WTC11 (cell line): ENCODE measurements around the gene ZSCAN2.

Experiments used
- CTCF ChIP-seq: fragments of 200-600 bp; IDR thresholded peaks from 2 replicates; pipeline ENCODE4 v1.8.0; 2022; ENCODE audit warnings: antibody characterized with exemption
- ELF4 ChIP-seq: sonication (generic); formaldehyde crosslinking; IDR thresholded peaks from 2 replicates; pipeline ENCODE4 v1.8.1; 2022; ENCODE audit warnings: low read depth, mild to moderate bottlenecking, moderate library complexity, missing genetic modification reagents
- GABPB1 ChIP-seq: sonication (generic); formaldehyde crosslinking; IDR thresholded peaks from 2 replicates; pipeline ENCODE4 v1.8.1; 2023; ENCODE audit warnings: mild to moderate bottlenecking, missing genetic modification reagents
- GTF2I ChIP-seq: fragments of 250-450 bp; sonication (Bioruptor Pico); conservative IDR thresholded peaks from 2 replicates; pipeline ENCODE4 v1.4.0; 2021; ENCODE audit warnings: mild to moderate bottlenecking
- KAT7 ChIP-seq: sonication (generic); formaldehyde crosslinking; IDR thresholded peaks from 2 replicates; pipeline ENCODE4 v1.8.1; 2023; ENCODE audit warnings: missing genetic modification reagents, mild to moderate bottlenecking, borderline replicate concordance
- NR1H2 ChIP-seq: sonication (generic); formaldehyde crosslinking; IDR thresholded peaks from 2 replicates; pipeline ENCODE4 v1.9.0; 2021; ENCODE audit warnings: mild to moderate bottlenecking, moderate library complexity, missing genetic modification reagents
- ZNF138 ChIP-seq: sonication (generic); formaldehyde crosslinking; conservative IDR thresholded peaks from 2 replicates; pipeline ENCODE4 v1.8.1; 2022; ENCODE audit warnings: mild to moderate bottlenecking, moderate library complexity, missing genetic modification reagents
- ZNF423 ChIP-seq: fragments of 250-450 bp; sonication (Bioruptor Pico); IDR thresholded peaks from 2 replicates; pipeline ENCODE4 v2.1.2; 2022; ENCODE audit warnings: mild to moderate bottlenecking, moderate library complexity
- ZNF512 ChIP-seq: sonication (generic); formaldehyde crosslinking; IDR thresholded peaks from 2 replicates; pipeline ENCODE4 v1.8.1; 2022; ENCODE audit warnings: missing genetic modification reagents, borderline replicate concordance
- TF ChIP-seq, protein P1 (sequence below): sonication (generic); formaldehyde crosslinking; conservative IDR thresholded peaks from 2 replicates; pipeline ENCODE4 v1.8.1; 2022; ENCODE audit warnings: mild to moderate bottlenecking, missing genetic modification reagents
- TF ChIP-seq, protein P2 (sequence below): sonication (generic); formaldehyde crosslinking; IDR thresholded peaks from 2 replicates; pipeline ENCODE4 v1.8.0; 2023; ENCODE audit warnings: mild to moderate bottlenecking, missing genetic modification reagents

DNA sequence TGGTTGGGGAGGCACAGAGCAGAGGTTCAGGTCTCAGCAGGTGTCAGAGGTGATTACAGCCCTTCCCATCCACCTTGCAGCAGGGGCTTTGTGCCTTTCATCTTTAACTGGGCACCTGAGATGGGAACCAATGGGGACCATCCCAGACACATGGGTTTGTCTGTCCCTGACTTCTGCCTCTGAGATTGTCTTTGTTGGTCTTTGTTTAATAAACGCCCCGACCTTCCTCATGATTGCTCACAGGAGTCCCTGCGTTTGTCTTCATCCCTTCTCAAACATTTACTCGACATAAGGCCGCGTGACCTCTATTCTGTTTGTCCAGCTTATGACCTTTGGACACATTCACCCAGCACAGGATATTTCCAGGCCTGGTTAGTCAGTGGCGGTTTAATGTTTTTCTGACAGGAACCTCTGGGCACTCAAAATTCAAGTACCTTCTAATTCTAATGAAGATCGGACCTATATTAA, 5.9 kb downstream of the ZSCAN2 start:
- TF ChIP-seq, protein P1, sequence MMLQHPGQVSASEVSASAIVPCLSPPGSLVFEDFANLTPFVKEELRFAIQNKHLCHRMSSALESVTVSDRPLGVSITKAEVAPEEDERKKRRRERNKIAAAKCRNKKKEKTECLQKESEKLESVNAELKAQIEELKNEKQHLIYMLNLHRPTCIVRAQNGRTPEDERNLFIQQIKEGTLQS (CRISPR knock-in tag) = no peak
- TF ChIP-seq CTCF (no peak), GABPB1 (no peak), ZNF423 (CRISPR knock-in tag) (no peak), KAT7 (no peak), ZNF138 (CRISPR knock-in tag) (no peak), ELF4 (CRISPR knock-in tag) (no peak), ZNF512 (CRISPR knock-in tag) (no peak), NR1H2 (no peak), GTF2I (CRISPR knock-in tag) (no peak)
- TF ChIP-seq, protein P2, sequence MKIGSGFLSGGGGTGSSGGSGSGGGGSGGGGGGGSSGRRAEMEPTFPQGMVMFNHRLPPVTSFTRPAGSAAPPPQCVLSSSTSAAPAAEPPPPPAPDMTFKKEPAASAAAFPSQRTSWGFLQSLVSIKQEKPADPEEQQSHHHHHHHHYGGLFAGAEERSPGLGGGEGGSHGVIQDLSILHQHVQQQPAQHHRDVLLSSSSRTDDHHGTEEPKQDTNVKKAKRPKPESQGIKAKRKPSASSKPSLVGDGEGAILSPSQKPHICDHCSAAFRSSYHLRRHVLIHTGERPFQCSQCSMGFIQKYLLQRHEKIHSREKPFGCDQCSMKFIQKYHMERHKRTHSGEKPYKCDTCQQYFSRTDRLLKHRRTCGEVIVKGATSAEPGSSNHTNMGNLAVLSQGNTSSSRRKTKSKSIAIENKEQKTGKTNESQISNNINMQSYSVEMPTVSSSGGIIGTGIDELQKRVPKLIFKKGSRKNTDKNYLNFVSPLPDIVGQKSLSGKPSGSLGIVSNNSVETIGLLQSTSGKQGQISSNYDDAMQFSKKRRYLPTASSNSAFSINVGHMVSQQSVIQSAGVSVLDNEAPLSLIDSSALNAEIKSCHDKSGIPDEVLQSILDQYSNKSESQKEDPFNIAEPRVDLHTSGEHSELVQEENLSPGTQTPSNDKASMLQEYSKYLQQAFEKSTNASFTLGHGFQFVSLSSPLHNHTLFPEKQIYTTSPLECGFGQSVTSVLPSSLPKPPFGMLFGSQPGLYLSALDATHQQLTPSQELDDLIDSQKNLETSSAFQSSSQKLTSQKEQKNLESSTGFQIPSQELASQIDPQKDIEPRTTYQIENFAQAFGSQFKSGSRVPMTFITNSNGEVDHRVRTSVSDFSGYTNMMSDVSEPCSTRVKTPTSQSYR (CRISPR knock-in tag) = no peak
